ENCODE results near the gene CALN1.

- no peak for TF ChIP-seq CTCF (conservative IDR thresholded peaks at IDR 0.05; ENCODE audit: low read depth in 2 of 2)
- TF ChIP-seq EZH2phosphoT487 (IDR thresholded peaks at IDR 0.05; ENCODE audit: unreplicated experiment): no peak
- TF ChIP-seq EZH2 (IDR thresholded peaks at IDR 0.05; ENCODE audit: low read depth, unreplicated experiment): no peak
- no peak for TF ChIP-seq POLR2AphosphoS5 (IDR thresholded peaks at IDR 0.05; ENCODE audit: low read depth)
- no peak for TF ChIP-seq CREB1 (CRISPR knock-in tag; IDR thresholded peaks at IDR 0.05; ENCODE audit: low read depth)
- no peak for TF ChIP-seq JUNB (IDR thresholded peaks at IDR 0.05; ENCODE audit: unreplicated experiment)
- TF ChIP-seq, protein P1, sequence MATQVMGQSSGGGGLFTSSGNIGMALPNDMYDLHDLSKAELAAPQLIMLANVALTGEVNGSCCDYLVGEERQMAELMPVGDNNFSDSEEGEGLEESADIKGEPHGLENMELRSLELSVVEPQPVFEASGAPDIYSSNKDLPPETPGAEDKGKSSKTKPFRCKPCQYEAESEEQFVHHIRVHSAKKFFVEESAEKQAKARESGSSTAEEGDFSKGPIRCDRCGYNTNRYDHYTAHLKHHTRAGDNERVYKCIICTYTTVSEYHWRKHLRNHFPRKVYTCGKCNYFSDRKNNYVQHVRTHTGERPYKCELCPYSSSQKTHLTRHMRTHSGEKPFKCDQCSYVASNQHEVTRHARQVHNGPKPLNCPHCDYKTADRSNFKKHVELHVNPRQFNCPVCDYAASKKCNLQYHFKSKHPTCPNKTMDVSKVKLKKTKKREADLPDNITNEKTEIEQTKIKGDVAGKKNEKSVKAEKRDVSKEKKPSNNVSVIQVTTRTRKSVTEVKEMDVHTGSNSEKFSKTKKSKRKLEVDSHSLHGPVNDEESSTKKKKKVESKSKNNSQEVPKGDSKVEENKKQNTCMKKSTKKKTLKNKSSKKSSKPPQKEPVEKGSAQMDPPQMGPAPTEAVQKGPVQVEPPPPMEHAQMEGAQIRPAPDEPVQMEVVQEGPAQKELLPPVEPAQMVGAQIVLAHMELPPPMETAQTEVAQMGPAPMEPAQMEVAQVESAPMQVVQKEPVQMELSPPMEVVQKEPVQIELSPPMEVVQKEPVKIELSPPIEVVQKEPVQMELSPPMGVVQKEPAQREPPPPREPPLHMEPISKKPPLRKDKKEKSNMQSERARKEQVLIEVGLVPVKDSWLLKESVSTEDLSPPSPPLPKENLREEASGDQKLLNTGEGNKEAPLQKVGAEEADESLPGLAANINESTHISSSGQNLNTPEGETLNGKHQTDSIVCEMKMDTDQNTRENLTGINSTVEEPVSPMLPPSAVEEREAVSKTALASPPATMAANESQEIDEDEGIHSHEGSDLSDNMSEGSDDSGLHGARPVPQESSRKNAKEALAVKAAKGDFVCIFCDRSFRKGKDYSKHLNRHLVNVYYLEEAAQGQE (IDR thresholded peaks at IDR 0.05; ENCODE audit: unreplicated experiment): no peak
- no peak for TF ChIP-seq STAT1 (IDR thresholded peaks at IDR 0.05; ENCODE audit: unreplicated experiment)
- no peak for TF ChIP-seq NANOG (IDR thresholded peaks at IDR 0.05; ENCODE audit: borderline replicate concordance)
- no peak for TF ChIP-seq ETS1 (IDR thresholded peaks at IDR 0.05)
- no peak for TF ChIP-seq ZNF114 (CRISPR knock-in tag; IDR thresholded peaks at IDR 0.05)
Observed at GRCh38 chr7:72042855-72043254, 369.3 kb downstream of the CALN1 start.

Measured in GM23338 (cell line).